Measurements from ENCODE around the gene NDUFC2.

The NDUFC2 gene

GRCh38 chr11:78022397-78023396 lies 57.0 kb downstream of the NDUFC2 start, which contains the start of gene KCTD14:
KCTD14 (minus strand) TSS chr11:78023276; CDS start chr11:78023249, 27 bp downstream.
- in situ Hi-C loops (cut with MboI; ENCODE audit: low sequenced_read_pairs, unreplicated experiment): no loop called here
- TF ChIP-seq CTCF (IDR thresholded peaks at IDR 0.05; ENCODE audit: borderline replicate concordance, control extremely low read depth, extremely low read depth, insufficient read depth, missing control alignments): no peak
- no peak for DNase-seq (ENCODE audit: low spot score)

- DNase-seq (ENCODE audit: low spot score): no peak
- in situ Hi-C loops (cut with MboI; ENCODE audit: low sequenced_read_pairs, unreplicated experiment): no loop called here
- TF ChIP-seq CTCF (IDR thresholded peaks at IDR 0.05; ENCODE audit: borderline replicate concordance, control extremely low read depth, extremely low read depth, insufficient read depth, missing control alignments): no peak
These were observed 58.1 kb downstream of the NDUFC2 start for GRCh38 chr11:78021611-78022010.

GRCh38 chr11:78020246-78020645 lies 59.4 kb downstream of the NDUFC2 start:
- in situ Hi-C loops (cut with MboI; ENCODE audit: low sequenced_read_pairs, unreplicated experiment): no loop called here
- DNase-seq (ENCODE audit: low spot score): no peak
- TF ChIP-seq CTCF (IDR thresholded peaks at IDR 0.05; ENCODE audit: borderline replicate concordance, control extremely low read depth, extremely low read depth, insufficient read depth, missing control alignments): no peak

- DNase-seq (ENCODE audit: low spot score): no peak
- no peak for TF ChIP-seq CTCF (IDR thresholded peaks at IDR 0.05; ENCODE audit: borderline replicate concordance, control extremely low read depth, extremely low read depth, insufficient read depth, missing control alignments)
- in situ Hi-C loops (cut with MboI; ENCODE audit: low sequenced_read_pairs, unreplicated experiment): no loop called here
These were observed 59.9 kb downstream of the NDUFC2 start for GRCh38 chr11:78019808-78020207.
